Caki2 (cell line): ENCODE results near the gene PRAMEF27. TPM values are rescaled to one million over a fixed set of nuclear protein-coding genes. Genes with fewer than 3 reads are reported as not detected.
"Not testable (repeated sequence)": the region's sequence is repeated elsewhere in the genome, so short reads cannot be mapped to it uniquely, and the experiment has no call there.

Experiments
- DNase-seq: peaks from one replicate; pipeline ENCODE4 v3.0.0-alpha.2; 2015; ENCODE audit warnings: low read depth
- in situ Hi-C: cut with HindIII; loops from 2 replicates; pipeline ENCODE4 v1.10.0; 2016; ENCODE audit warnings: low sequenced_read_pairs, low pct_unique_long_range_greater_than_20kb, mixed read lengths
- total RNA-seq: library from RNA; depleted of rRNA; stranded (reverse); fragments of >200 nt; shearing (Covaris generic); gene quantifications from 2 replicates; pipeline ENCODE4 v1.2.3, GENCODE V29; 2014; ENCODE audit warnings: low replicate concordance; rRNA removed

The PRAMEF27 gene
- total RNA-seq = not detected in 2 replicates

DNA sequence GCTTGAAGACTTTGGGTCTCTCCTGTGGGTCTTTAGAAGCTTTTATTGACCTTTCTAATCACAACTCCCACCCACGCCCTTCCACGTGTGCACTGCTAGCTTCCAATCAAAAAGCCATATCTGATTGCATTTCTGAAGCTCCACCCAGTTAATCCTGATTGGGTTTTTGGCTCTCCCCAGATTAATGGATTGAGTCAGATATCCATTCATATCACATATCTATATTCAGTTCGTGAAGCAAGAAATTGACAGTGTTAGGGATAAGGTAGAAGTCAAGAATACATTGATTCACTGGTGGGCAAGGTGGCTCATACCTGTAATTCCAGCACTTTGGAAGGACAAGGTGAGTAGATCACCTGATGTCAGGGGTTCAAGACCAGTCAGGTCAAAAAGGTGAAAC is at the start of gene PRAMEF27:
TSS of gene PRAMEF27 (minus strand) at position 101 of the 400 bp plus-strand sequence. CDS start 2,916 bp downstream, outside the sequence.
- DNase-seq, in situ Hi-C loops: not testable (repeated sequence)

DNA sequence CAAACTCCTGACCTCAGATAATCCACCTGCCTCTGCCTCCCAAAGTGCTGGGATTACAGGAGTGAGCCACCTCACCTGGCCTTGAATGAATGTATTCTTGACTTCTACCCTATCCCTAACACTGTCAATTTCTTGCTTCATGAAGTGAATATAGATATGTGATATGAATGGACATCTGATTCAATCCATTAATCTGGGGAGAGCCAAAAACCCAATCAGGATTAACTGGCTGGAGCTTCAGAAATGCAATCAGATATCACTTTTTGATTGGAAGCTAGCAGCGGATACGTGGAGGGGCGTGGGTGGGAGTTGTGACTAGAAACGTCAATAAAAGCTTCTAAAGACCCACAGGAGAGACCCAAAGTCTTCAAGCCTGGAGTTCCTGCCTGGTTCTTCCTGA is 14.1 kb upstream of the PRAMEF27 start, which contains the start of gene PRAMEF25:
TSS of gene PRAMEF25 (plus strand) at position 301 of the 400 bp plus-strand sequence. CDS start 2,920 bp downstream, outside the sequence.
- in situ Hi-C loops, DNase-seq: not testable (repeated sequence)

DNA sequence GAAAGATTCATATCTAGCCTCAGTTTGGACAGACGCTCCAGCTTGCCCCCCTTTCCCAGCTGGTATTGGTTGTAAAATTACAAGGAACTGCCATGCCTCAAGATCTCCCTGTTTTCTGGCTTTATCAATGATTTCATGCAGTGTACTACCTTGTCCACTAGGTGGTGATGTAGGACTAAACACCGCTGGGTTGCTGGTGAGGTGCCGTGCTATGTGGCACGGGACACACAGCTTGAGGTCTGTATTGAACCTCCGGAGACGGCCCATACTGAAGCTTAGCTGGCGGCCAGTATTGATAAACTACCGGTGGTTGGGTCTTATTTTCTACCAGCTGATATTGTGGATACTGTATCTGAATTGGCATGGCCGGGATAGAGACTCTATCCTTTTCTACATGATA is 36.5 kb downstream of the PRAMEF27 start:
- DNase-seq, in situ Hi-C loops: not testable (repeated sequence)

DNA sequence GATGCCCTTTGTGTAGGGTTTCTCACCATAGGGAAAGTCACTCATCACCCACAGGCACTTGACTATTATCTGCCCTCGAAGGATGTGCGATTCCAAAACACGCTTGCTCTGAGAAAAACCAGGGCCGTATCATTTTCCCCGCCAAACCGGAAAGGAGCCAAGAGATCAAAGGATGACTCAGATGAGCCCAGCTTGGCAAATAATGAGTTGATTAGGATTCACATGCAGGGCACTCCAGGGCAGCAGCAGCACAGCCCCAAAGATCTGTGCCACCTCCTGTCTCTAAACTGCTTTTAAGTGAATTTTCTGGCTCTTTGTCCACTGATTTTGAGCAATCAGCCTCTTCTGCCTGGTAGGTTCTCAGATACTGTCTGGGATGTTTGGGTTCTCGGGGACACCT is 44.4 kb downstream of the PRAMEF27 start:
- DNase-seq, in situ Hi-C loops: not testable (repeated sequence)

DNA sequence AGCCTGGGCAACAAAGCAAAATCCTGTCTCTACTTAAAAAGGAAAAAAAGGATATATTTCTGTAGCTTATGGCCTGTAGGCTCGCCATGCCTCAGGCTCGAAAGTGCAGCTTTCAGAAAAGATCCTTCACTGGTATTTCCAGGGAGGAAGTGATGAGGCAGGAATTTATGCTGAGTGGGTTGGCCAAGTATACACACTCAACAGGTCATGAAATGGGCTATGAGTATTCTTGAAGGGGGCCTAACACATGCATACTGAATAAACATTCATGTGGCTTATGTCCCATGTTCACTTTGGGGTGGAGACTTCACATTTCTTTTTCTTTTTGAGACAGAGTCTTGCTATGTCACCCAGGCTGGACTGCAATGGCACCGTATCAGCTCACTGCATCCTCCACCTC is 47.0 kb downstream of the PRAMEF27 start:
- in situ Hi-C loops = not testable (repeated sequence)

DNA sequence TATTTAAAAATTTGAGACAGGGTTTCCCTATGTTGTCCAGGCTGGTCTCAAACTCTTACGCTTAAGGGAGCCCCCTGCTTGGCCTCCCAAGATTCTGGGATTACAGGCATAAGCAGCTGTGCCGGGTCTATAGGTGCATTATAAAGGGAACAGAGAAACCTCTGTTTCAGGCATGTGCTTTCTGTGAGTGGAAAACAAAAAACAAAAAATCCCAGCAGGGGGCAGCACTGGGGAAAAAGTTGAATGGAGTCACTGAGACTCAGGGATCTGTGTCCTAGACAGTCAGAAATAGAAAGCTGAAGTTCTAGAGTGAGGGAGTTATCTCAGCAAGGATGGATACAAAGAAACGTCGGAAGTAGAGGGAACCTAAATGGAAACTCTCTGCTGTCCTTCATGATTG is 50.6 kb downstream of the PRAMEF27 start:
- DNase-seq, in situ Hi-C loops: not testable (repeated sequence)

More for the DNA sequence above, 47.0 kb downstream of the PRAMEF27 start:
- DNase-seq = not testable (repeated sequence)

Other genes with a start within 250 kb of the PRAMEF27 start
- gene PRAMEF11, start 225.2 kb downstream of the PRAMEF27 start, total RNA-seq = not detected in 2 replicates
- not detected in 2 replicates for gene HNRNPCL1, start 207.9 kb downstream of the PRAMEF27 start, total RNA-seq
- gene PRAMEF2, start 199.5 kb downstream of the PRAMEF27 start, total RNA-seq = not detected in 2 replicates
- not detected in 2 replicates for gene PRAMEF4, start 170.4 kb downstream of the PRAMEF27 start, total RNA-seq
- not detected in 2 replicates for gene PRAMEF10, start 158.3 kb downstream of the PRAMEF27 start, total RNA-seq
- not detected in 2 replicates for gene PRAMEF7, start 140.0 kb downstream of the PRAMEF27 start, total RNA-seq
- gene PRAMEF6, start 109.0 kb downstream of the PRAMEF27 start, total RNA-seq = not detected in 2 replicates
- gene HNRNPCL3, start 4.2 kb upstream of the PRAMEF27 start, total RNA-seq = not detected in 2 replicates
- gene PRAMEF25, start 14.2 kb upstream of the PRAMEF27 start, total RNA-seq = not detected in 2 replicates
- not detected in 2 replicates for gene HNRNPCL2, start 60.3 kb upstream of the PRAMEF27 start, total RNA-seq
- gene PRAMEF26, start 99.4 kb upstream of the PRAMEF27 start, total RNA-seq = not detected in 2 replicates
- not detected in 2 replicates for gene HNRNPCL4, start 109.1 kb upstream of the PRAMEF27 start, total RNA-seq
- not detected in 2 replicates for gene PRAMEF9, start 115.3 kb upstream of the PRAMEF27 start, total RNA-seq
- gene PRAMEF13, start 144.8 kb upstream of the PRAMEF27 start, total RNA-seq = not detected in 2 replicates
- not detected in 2 replicates for gene PRAMEF18, start 169.6 kb upstream of the PRAMEF27 start, total RNA-seq
- gene PRAMEF5, start 197.6 kb upstream of the PRAMEF27 start, total RNA-seq = not detected in 2 replicates
- gene PRAMEF8, start 228.6 kb upstream of the PRAMEF27 start, total RNA-seq = not detected in 2 replicates
- gene PRAMEF33, start 247.0 kb upstream of the PRAMEF27 start, total RNA-seq = not detected in 2 replicates